ENCODE data around the gene VMO1.
A peak's percentile ranks its signal among the peaks of the same experiment; 100 is the strongest.
"Not testable (repeated sequence)": the region's sequence is repeated elsewhere in the genome, so short reads cannot be mapped to it uniquely, and the experiment has no call there.

Gene VMO1

GRCh38 chr17:4786106-4786511 lies at the start of gene VMO1:
TSS of gene VMO1 (minus strand) at chr17:4786364. CDS start at chr17:4786352, 12 bp downstream.
- no peak for DNase-seq (ENCODE audit: low read depth)

- DNase-seq (ENCODE audit: low read depth), result no peak
These were observed 48.5 kb upstream of the VMO1 start for GRCh38 chr17:4834681-4835020.

- DNase-seq (ENCODE audit: low read depth), result no peak
These were observed 47.9 kb upstream of the VMO1 start for GRCh38 chr17:4833941-4834680.

- DNase-seq (ENCODE audit: low read depth), result peak; percentile 43
These were observed 47.2 kb upstream of the VMO1 start, which contains the start of gene MINK1 for GRCh38 chr17:4833178-4833940. TSS of gene MINK1 (plus strand) at chr17:4833340. CDS start at chr17:4833584, 244 bp downstream.

- DNase-seq (ENCODE audit: low read depth), result not testable (repeated sequence)
These were observed 46.6 kb upstream of the VMO1 start for GRCh38 chr17:4832829-4833177.

- DNase-seq (ENCODE audit: low read depth), result no peak
These were observed 41.2 kb upstream of the VMO1 start for GRCh38 chr17:4827399-4827798.

- no peak for DNase-seq (ENCODE audit: low read depth)
These were observed 37.4 kb upstream of the VMO1 start for GRCh38 chr17:4823373-4824089.

- DNase-seq (ENCODE audit: low read depth), result no peak
These were observed 36.7 kb upstream of the VMO1 start for GRCh38 chr17:4822835-4823234.

- no peak for DNase-seq (ENCODE audit: low read depth)
These were observed 32.1 kb upstream of the VMO1 start for GRCh38 chr17:4818276-4818675.

GRCh38 chr17:4816826-4817225 lies 30.7 kb upstream of the VMO1 start:
- no peak for DNase-seq (ENCODE audit: low read depth)

GRCh38 chr17:4815043-4815675 lies 29.0 kb upstream of the VMO1 start:
- no peak for DNase-seq (ENCODE audit: low read depth)

- DNase-seq (ENCODE audit: low read depth), result no peak
These were observed 26.5 kb upstream of the VMO1 start for GRCh38 chr17:4812690-4813089.

- no peak for DNase-seq (ENCODE audit: low read depth)
These were observed 25.3 kb upstream of the VMO1 start for GRCh38 chr17:4811471-4811870.

- DNase-seq (ENCODE audit: low read depth), result no peak
These were observed 24.6 kb upstream of the VMO1 start for GRCh38 chr17:4810696-4811290.

- no peak for DNase-seq (ENCODE audit: low read depth)
These were observed 22.2 kb upstream of the VMO1 start for GRCh38 chr17:4808378-4808767.

- no peak for DNase-seq (ENCODE audit: low read depth)
These were observed 21.6 kb upstream of the VMO1 start for GRCh38 chr17:4807605-4808377.

- no peak for DNase-seq (ENCODE audit: low read depth)
These were observed 20.8 kb upstream of the VMO1 start, which contains the start of gene PLD2 for GRCh38 chr17:4806777-4807604. TSS of gene PLD2 (plus strand) at chr17:4807152. CDS start at chr17:4807773, 621 bp downstream.

- DNase-seq (ENCODE audit: low read depth), result no peak
These were observed 20.3 kb upstream of the VMO1 start for GRCh38 chr17:4806456-4806776.

GRCh38 chr17:4802228-4802627 lies 16.1 kb upstream of the VMO1 start, which contains the start of gene C17orf114:
TSS of gene C17orf114 (minus strand) at chr17:4802328.
- no peak for DNase-seq (ENCODE audit: low read depth)

GRCh38 chr17:4800462-4801196 lies 14.5 kb upstream of the VMO1 start:
- DNase-seq (ENCODE audit: low read depth), result no peak
